ENCODE measurements around the gene KCNK2.

KCNK2 gene

DNA sequence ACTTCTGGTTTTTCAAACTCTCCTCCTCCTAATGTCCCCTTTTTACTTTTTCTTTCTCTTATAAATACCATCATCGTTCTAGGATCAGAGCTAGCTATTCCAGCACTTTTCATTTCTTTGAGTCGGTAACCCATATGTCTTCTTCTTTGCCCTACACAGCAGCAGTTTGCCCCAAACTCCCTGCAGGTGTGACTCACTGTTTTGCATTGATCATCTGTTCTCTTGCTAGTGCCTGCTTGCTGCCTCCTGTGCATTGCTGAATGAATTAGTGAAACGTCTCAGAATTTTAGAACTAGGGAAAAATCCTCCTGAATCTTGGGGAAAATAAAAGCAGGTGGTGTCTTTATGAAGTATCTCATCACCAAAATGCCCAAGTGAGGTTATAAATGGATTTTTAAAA lies 21.7 kb downstream of the KCNK2 start:
- H3K4me2 ChIP-seq (ENCODE audit: low read depth, low read length, poor library complexity, severe bottlenecking): no peak overlapping the region
- no peak overlapping the region for H2AFZ ChIP-seq (ENCODE audit: low read length)
- H4K20me1 ChIP-seq (ENCODE audit: insufficient read depth, low read length, poor library complexity, severe bottlenecking): no peaks in the 10 kb centered on the region
- no peaks in the 10 kb centered on the region for H3K9me2 ChIP-seq (replicated peaks; ENCODE audit: low read depth, low read length)
- H3K9me3 ChIP-seq (ENCODE audit: insufficient read depth, low read depth, low read length): no peaks in the 10 kb centered on the region
- no peak overlapping the region for H3K4me3 ChIP-seq (ENCODE audit: low read length, poor library complexity, severe bottlenecking)
- no peak for TF ChIP-seq EZH2phosphoT487 (IDR thresholded peaks at IDR 0.05; ENCODE audit: borderline replicate concordance)
- TF ChIP-seq, protein P1, sequence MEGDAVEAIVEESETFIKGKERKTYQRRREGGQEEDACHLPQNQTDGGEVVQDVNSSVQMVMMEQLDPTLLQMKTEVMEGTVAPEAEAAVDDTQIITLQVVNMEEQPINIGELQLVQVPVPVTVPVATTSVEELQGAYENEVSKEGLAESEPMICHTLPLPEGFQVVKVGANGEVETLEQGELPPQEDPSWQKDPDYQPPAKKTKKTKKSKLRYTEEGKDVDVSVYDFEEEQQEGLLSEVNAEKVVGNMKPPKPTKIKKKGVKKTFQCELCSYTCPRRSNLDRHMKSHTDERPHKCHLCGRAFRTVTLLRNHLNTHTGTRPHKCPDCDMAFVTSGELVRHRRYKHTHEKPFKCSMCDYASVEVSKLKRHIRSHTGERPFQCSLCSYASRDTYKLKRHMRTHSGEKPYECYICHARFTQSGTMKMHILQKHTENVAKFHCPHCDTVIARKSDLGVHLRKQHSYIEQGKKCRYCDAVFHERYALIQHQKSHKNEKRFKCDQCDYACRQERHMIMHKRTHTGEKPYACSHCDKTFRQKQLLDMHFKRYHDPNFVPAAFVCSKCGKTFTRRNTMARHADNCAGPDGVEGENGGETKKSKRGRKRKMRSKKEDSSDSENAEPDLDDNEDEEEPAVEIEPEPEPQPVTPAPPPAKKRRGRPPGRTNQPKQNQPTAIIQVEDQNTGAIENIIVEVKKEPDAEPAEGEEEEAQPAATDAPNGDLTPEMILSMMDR (conservative IDR thresholded peaks at IDR 0.05; ENCODE audit: low read length): no peak
- no peaks in the 10 kb centered on the region for H3K79me2 ChIP-seq (ENCODE audit: insufficient read depth, low read length)
- H3K9ac ChIP-seq (ENCODE audit: low read depth, low read length, poor library complexity, severe bottlenecking): no peak overlapping the region
- no peaks in the 10 kb centered on the region for H3F3A ChIP-seq (ENCODE audit: low read depth)
- no peaks in the 10 kb centered on the region for H3K27me3 ChIP-seq (ENCODE audit: insufficient read depth, low read length, poor library complexity, severe bottlenecking)
- H3K4me1 ChIP-seq (ENCODE audit: insufficient read depth, low read length, poor library complexity, severe bottlenecking): no peaks in the 10 kb centered on the region
- H3K36me3 ChIP-seq (ENCODE audit: insufficient read depth, low read length): no peaks in the 10 kb centered on the region

DNA sequence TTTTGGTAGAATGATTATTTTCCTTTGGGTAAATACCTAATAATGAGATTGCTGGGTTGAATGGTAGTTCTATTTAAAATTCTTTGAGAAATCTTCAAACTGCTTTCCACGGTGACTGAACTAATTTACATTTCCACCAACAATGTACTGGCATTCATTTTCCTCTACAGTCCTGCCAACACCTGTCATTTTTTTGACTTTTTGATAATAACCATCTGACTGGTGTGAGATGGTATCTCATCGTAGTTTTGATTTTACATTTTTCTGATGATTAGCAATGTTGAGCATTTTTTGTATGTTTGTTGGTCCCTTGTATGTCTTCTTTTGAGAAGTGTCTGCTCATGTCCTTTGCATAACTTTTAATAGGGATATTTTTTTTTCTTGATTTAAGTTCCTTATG lies 23.5 kb downstream of the KCNK2 start:
- Histone ChIP-seq H4K20me1 (ENCODE audit: insufficient read depth, low read length, poor library complexity, severe bottlenecking) (no peaks in the 10 kb centered on the region), H3K9me3 (ENCODE audit: insufficient read depth, low read depth, low read length) (no peaks in the 10 kb centered on the region), H3K36me3 (ENCODE audit: insufficient read depth, low read length) (no peaks in the 10 kb centered on the region), H3K9me2 (replicated peaks; ENCODE audit: low read depth, low read length) (no peaks in the 10 kb centered on the region), H3K4me3 (ENCODE audit: low read length, poor library complexity, severe bottlenecking) (no peak overlapping the region), H3K4me2 (ENCODE audit: low read depth, low read length, poor library complexity, severe bottlenecking) (no peak overlapping the region), H3K9ac (ENCODE audit: low read depth, low read length, poor library complexity, severe bottlenecking) (no peak overlapping the region), H3K79me2 (ENCODE audit: insufficient read depth, low read length) (no peaks in the 10 kb centered on the region), H2AFZ (ENCODE audit: low read length) (no peak overlapping the region), H3K4me1 (ENCODE audit: insufficient read depth, low read length, poor library complexity, severe bottlenecking) (no peaks in the 10 kb centered on the region), H3K27me3 (ENCODE audit: insufficient read depth, low read length, poor library complexity, severe bottlenecking) (no peaks in the 10 kb centered on the region), H3F3A (ENCODE audit: low read depth) (no peaks in the 10 kb centered on the region)
- no peak for TF ChIP-seq EZH2phosphoT487 (IDR thresholded peaks at IDR 0.05; ENCODE audit: borderline replicate concordance)
- TF ChIP-seq, protein P1 (conservative IDR thresholded peaks at IDR 0.05; ENCODE audit: low read length): no peak

DNA sequence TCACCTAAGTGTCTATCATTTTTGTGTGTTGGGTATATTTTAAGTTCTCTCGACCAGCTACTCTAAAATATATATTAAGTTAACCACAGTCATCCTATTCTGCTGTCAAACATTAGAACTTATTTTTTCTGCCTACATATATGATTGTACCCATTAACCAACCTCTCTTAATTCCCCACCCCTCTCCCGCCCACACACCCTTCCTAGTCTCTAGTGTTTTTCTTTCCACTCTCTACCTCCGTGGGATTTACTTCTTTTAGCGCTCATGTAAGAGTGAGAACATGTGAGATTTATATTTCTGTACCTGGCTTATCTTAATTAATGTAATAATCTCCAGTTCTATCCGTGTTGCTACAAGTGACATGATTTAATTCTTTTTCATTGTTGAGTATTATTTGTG lies 26.6 kb downstream of the KCNK2 start:
- Histone ChIP-seq H3K79me2 (ENCODE audit: insufficient read depth, low read length) (no peaks in the 10 kb centered on the region), H3K4me2 (ENCODE audit: low read depth, low read length, poor library complexity, severe bottlenecking) (no peak overlapping the region), H2AFZ (ENCODE audit: low read length) (no peak overlapping the region), H3K4me1 (ENCODE audit: insufficient read depth, low read length, poor library complexity, severe bottlenecking) (no peaks in the 10 kb centered on the region), H4K20me1 (ENCODE audit: insufficient read depth, low read length, poor library complexity, severe bottlenecking) (no peaks in the 10 kb centered on the region), H3K27me3 (ENCODE audit: insufficient read depth, low read length, poor library complexity, severe bottlenecking) (no peaks in the 10 kb centered on the region), H3F3A (ENCODE audit: low read depth) (no peaks in the 10 kb centered on the region), H3K9ac (ENCODE audit: low read depth, low read length, poor library complexity, severe bottlenecking) (no peak overlapping the region), H3K9me2 (replicated peaks; ENCODE audit: low read depth, low read length) (no peaks in the 10 kb centered on the region), H3K4me3 (ENCODE audit: low read length, poor library complexity, severe bottlenecking) (no peak overlapping the region), H3K9me3 (ENCODE audit: insufficient read depth, low read depth, low read length) (no peaks in the 10 kb centered on the region), H3K36me3 (ENCODE audit: insufficient read depth, low read length) (no peaks in the 10 kb centered on the region)
- TF ChIP-seq, protein P1 (conservative IDR thresholded peaks at IDR 0.05; ENCODE audit: low read length): no peak
- no peak for TF ChIP-seq EZH2phosphoT487 (IDR thresholded peaks at IDR 0.05; ENCODE audit: borderline replicate concordance)
